HG03575 (cell line): ENCODE measurements around the gene DNAL4.
"Not testable (repeated sequence)": the region's sequence is repeated elsewhere in the genome, so short reads cannot be mapped to it uniquely, and the experiment has no call there.

Experiments
- ATAC-seq: cut with Tn5 transposase; IDR thresholded peaks from one replicate; pipeline ENCODE4 v1.9.1; 2021; ENCODE audit not compliant: unreplicated experiment, insufficient number of reproducible peaks, low FRiP score; ENCODE audit errors: extremely low read depth

DNAL4 gene

GRCh38 chr22:38828616-38829205 lies 34.8 kb upstream of the DNAL4 start:
- no peak for ATAC-seq

DNA sequence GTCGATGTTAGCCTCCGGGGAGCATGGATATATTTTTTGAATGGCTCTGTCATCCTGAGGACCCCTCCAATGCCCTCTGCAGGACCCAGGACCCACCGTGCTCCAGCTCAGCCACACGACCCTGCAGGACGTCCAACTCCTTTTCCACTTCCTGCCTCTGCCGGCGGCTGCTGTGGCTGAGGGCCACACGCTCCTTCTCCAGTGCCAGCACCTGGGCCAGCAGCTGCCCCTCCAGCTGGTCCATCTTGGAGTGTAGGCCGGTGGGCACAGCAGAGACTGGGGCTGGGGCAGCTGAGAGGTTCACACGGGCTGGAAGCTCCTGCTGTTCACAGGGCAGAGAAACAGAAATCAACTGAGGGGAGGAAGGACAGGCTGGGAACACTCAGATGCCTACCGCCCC lies 34.2 kb upstream of the DNAL4 start:
- ATAC-seq, result no peak

GRCh38 chr22:38827510-38827909 lies 33.6 kb upstream of the DNAL4 start:
- no peak for ATAC-seq

DNA sequence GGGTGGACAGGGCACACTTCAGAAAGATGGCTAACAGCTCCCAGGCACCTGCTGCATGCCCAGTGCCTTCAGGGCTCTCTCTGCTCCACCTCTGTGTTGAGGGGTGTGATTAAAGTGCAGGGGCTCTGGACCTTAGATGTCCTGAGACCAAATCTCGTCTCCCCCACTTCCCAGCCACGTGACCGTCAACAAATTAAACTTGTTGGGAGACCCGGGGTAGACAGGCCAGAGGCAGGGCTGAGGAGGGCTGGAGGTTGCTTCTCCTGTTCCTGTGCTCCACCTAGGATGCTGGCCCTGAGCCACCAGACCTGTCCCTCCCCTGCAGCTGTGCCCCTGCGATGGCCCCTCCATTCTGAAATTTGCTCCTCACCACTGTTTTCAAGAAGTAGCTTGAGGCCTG lies 32.9 kb upstream of the DNAL4 start:
- no peak for ATAC-seq

DNA sequence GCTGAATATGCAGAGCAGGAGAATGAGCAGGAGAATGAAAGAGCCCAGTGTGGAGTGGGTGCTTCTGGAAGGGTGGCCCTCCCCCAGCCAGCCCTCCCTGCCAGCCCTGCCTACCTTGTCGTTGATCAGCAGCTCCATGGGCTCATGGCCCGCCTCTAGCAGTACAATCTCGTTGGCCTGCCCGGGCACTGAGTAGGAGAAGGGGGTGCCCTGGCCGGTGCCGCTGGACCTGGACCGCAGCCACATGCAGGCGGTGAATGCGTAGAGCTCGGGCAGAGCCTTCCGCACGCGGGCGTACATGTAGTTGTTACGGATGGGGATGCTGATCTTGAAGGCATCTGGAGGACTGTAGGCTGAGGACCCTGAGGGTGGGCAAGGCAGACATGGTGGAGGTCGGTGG lies 32.4 kb upstream of the DNAL4 start:
- ATAC-seq, result no peak

GRCh38 chr22:38824585-38824984 lies 30.6 kb upstream of the DNAL4 start:
- ATAC-seq, result no peak

- ATAC-seq, result no peak
These were observed 29.7 kb upstream of the DNAL4 start for GRCh38 chr22:38823637-38824036.

DNA sequence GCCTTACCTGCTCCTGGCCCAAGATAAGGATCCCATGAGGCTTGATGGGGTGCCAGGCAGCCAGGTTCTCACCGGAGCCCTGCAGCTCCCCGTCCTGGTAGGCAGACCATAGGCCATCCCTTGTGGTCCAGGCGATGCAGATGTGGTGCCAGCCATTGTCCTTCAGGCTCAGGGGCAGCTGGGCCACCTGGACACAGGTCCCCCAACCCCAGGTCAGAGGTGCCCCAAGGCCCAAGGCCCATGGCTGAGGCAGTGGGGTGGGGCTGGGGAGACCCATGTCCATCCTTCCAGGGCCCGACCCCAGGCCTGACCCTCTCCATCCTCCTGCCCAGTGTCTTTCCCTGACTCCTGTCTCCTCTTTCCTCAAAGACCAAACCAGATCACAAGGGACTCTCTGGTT lies 29.1 kb upstream of the DNAL4 start:
- no peak for ATAC-seq

- ATAC-seq, result no peak
These were observed 26.1 kb upstream of the DNAL4 start for GRCh38 chr22:38820020-38820419.

GRCh38 chr22:38819387-38819940 lies 25.5 kb upstream of the DNAL4 start:
- no peak for ATAC-seq

GRCh38 chr22:38817196-38817595 lies 23.3 kb upstream of the DNAL4 start:
- no peak for ATAC-seq

GRCh38 chr22:38815842-38816241 lies 21.9 kb upstream of the DNAL4 start:
- no peak for ATAC-seq

DNA sequence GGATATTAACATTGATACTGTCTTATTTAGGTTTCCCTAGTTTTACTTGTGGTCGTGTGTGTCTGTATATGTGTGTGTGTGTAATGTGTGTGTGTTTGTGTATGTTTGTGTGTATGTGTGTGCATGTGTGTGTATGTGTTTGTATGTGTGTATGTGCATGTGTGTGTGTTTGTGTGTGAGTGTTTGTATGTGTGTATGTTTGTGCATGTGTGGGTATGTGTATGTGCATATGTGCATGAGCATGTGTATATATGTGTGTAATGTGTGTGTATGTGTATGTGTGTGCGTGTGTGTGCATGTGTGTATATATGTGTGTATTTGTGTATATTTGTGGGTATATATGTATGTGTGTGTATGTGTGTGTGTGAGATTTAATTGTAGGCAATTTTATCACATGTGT lies 17.3 kb upstream of the DNAL4 start:
- ATAC-seq, result no peak

DNA sequence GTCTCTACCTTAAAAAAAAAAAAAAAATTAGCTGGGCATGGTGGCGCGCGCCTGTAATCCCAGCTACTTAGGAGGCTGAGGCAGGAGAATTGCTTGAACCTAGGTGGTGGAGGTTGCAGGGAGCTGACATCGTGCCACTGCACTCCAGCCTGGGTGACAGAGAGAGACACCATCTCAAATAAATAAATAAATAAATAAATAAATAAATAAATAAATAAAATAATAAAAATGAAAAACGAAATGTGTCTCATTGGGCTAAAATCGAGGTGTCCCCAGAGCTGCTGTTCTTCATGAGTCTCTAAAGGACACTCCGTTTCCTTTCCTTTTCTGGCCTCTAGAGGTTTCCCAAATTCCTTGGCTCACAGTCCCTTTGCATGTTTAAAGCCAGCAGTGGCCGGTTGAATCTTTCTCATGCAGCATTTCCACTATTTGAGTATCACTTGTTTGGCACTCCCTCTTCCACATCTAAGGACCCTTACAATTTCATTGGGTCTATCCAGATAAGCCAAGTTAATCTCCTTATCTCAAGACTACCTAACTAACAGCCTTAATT lies 11.2 kb upstream of the DNAL4 start:
- not testable (repeated sequence) for ATAC-seq

- ATAC-seq, result no peak
These were observed 8.8 kb upstream of the DNAL4 start for GRCh38 chr22:38802671-38803121.

DNA sequence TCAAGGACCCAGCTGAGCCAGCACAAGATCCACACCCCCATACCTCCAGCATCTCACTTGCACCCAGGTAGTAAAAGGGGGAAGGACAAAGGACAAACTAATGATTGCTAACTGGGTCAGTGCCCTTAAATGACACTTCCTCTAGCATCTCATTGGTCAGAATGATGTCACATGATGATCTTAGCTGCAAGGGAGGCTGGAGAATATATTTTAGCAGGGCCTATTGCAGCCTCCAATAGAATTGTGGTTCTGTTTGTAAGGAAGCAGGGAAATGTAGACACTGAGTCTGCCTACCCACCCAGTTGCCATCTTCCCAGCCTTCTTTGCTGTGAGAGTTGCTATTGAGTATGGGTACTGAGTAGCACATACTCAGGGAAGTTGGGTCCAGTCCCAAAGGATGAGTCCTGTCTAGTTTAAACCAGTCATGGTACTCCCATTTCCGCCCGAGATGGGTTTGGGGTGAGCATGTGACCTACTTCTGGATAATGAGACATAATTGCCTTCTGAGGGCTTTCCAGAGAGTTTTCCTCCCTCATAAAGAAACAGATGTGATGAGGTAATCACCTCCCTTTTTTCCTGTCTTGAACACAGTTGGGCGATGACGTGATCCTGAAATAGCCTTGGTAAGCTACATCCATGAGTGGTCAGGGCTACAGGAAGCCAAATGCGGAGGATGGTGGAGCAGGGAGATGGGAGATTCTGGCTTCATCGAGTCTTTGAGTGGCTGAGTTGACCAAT lies 5.5 kb upstream of the DNAL4 start:
- ATAC-seq, result no peak

- no peak for ATAC-seq
These were observed 4.6 kb upstream of the DNAL4 start for GRCh38 chr22:38798496-38798895.

DNA sequence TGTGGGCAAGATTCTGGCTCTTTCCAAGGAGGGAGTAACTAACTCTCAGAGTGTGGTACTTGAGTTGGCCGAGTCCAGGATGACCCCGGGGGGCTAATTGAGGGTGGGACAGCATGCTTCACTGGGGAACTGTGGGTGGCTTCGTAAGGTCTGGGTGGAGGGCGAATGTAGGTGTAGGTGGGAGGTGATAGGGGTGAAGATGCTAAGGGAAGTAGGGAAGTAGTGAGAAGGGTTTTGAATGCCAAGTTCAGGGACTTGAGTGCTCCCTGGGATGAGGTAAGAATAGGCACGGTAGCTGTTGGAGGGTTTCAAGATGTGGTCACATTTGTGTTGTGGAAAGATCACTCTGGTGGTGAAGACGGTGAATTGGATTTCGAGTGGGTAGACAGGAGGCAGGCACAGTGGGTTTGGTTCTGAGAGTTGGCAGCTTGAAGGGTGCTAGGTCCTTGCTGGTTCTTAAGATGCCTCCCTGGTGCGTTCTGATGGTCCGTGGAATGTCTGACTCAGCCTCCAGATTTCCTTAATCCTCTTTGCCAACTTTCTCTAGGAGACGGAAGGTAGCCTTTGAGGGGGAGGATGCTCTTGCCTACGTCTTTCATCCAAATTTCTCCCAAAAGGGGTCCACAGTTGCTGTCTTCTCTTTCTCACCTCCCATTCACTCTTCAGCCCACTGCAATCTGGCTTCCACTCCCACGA lies 2.5 kb upstream of the DNAL4 start:
- ATAC-seq, result no peak

DNA sequence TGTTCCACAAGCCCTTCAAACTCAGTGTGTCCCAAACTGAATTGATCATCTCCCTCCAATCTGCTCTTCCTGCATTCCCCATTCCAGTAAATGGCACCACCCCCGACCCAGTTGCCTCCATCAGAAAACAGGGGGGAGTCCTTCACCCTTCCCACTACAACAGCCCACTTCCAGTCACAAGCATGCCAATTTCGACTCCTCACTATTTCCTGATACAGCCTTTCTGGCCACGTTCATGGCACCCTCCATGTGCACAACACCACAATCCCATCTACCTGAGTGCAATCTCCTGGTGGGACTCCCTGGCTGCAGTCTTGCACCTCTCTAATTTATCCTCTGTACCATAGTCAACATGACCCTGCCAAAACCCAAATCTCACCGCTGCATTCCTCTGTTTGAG lies 1.6 kb upstream of the DNAL4 start:
- ATAC-seq, result no peak

- no peak for ATAC-seq
These were observed 626 bp downstream of the DNAL4 start for GRCh38 chr22:38793317-38793716.
